Nephron progenitor cell (in vitro differentiated cells): ENCODE data around the gene RPTOR.

Experiments used
- DNase-seq: peaks from one replicate; pipeline ENCODE4 v3.0.0; 2021
- H3K27ac Mint-ChIP-seq: 2 replicates; pipeline ENCODE4 v1.8.0; 2021; ENCODE audit warnings: mild to moderate bottlenecking, moderate library complexity, mixed read lengths
- H3K27me3 Mint-ChIP-seq: 2 replicates; pipeline ENCODE4 v1.8.0; 2021; ENCODE audit warnings: mild to moderate bottlenecking, low read depth, mixed read lengths; ENCODE audit not compliant: poor library complexity
- H3K36me3 Mint-ChIP-seq: 2 replicates; pipeline ENCODE4 v1.8.0; 2021; ENCODE audit warnings: low read depth, mixed read lengths
- H3K4me1 Mint-ChIP-seq: 2 replicates; pipeline ENCODE4 v1.8.0; 2021; ENCODE audit warnings: mixed read lengths
- H3K4me3 Mint-ChIP-seq: 2 replicates; pipeline ENCODE4 v1.8.0; 2021; ENCODE audit warnings: mild to moderate bottlenecking, moderate library complexity, mixed read lengths
- H3K9me3 Mint-ChIP-seq: 2 replicates; pipeline ENCODE4 v1.8.0; 2021; ENCODE audit warnings: mild to moderate bottlenecking, moderate library complexity, mixed read lengths
- TF ChIP-seq, protein P1 (sequence below): fragments of 200-600 bp; sonication (generic); IDR thresholded peaks from 2 replicates; pipeline ENCODE4 v1.5.0; 2021; ENCODE audit warnings: antibody characterized with exemption

The RPTOR gene

DNA sequence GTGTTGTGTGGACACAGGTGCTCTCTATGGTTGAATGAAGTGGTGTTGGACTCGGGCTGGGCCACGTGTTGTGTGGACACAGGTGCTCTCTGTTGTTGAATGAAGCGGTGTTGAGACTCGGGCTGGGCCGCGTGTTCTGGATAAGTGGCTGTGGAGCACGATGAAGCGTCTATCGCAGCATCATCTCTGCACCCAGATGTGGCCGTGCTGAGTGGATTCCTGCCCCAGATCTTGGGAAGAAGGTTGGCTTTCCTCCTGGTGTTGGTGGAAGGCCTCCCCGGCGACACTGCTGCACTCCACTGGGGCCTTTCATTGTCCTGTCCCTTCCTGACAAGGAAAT, 69.1 kb downstream of the RPTOR start:
- TF ChIP-seq, protein P1, sequence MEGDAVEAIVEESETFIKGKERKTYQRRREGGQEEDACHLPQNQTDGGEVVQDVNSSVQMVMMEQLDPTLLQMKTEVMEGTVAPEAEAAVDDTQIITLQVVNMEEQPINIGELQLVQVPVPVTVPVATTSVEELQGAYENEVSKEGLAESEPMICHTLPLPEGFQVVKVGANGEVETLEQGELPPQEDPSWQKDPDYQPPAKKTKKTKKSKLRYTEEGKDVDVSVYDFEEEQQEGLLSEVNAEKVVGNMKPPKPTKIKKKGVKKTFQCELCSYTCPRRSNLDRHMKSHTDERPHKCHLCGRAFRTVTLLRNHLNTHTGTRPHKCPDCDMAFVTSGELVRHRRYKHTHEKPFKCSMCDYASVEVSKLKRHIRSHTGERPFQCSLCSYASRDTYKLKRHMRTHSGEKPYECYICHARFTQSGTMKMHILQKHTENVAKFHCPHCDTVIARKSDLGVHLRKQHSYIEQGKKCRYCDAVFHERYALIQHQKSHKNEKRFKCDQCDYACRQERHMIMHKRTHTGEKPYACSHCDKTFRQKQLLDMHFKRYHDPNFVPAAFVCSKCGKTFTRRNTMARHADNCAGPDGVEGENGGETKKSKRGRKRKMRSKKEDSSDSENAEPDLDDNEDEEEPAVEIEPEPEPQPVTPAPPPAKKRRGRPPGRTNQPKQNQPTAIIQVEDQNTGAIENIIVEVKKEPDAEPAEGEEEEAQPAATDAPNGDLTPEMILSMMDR: no peak
- H3K27me3 Mint-ChIP-seq: peaks cover 3% of the 10 kb centered on the region
- peaks cover 3% of the 10 kb centered on the region for H3K9me3 Mint-ChIP-seq

DNA sequence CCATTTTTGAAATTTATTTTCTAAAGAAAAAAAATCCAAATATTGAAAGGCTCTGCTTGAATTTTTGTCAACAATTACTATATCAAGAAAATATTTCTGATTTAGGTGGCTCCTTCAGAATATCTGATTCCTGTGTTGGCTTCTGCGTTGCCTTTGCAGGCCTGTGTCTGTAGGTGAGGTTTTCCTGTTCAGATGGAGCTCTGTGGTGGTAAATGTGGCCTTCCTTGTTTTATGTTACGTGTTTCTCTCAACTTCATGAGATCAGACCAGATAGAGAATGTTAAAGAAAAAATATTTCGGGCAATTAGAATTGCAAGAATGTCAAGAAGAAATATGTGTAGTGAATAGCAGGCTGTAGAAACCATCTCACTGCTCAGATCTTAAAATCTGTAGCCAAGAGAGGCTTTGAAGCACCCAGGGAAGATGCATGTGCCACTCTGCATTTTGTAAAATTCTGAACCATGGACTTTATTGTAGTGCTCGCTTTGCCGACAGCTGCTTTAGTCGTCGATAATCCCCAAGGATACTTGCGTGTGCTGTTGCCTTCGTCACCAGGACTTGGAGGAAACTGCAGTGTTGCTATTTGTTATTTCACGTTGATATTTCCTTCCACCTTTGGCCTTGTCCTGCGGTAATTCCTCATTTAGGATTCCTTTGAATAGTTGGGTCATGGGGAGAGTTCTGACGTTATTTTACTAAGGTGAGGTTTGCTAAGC, 69.9 kb downstream of the RPTOR start:
- Mint-ChIP-seq H3K27me3 (peaks cover 3% of the 10 kb centered on the region), H3K36me3 (peaks cover 12% of the 10 kb centered on the region), H3K4me3 (no peak overlapping the region)

More for the DNA sequence above, 69.1 kb downstream of the RPTOR start:
- DNase-seq: no peak
- H3K36me3 Mint-ChIP-seq: peaks cover 14% of the 10 kb centered on the region
- no peak overlapping the region for H3K27ac Mint-ChIP-seq
- peaks cover 12% of the 10 kb centered on the region for H3K4me1 Mint-ChIP-seq
- no peak overlapping the region for H3K4me3 Mint-ChIP-seq

DNA sequence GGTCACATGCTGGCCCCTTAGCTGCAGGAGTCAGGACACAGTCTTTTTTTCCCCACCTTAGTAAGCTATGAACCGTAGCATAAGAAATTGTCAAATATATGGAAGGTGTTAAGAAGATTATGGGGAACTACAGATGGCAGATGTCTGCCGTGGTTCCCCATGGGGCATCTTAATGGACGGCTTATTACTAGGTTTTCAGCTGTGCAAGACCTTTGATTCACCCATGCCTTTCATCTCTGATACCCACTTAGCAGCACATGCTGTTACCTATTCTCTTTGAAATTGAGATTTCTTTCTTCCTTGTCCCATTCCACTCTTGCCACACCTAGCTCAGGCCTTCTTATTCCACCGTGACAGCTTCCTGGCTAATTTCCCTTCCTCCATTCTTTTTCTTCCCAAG, 70.7 kb downstream of the RPTOR start:
- no peak overlapping the region for H3K4me3 Mint-ChIP-seq
- TF ChIP-seq, protein P1: no peak

More for the DNA sequence above, 69.9 kb downstream of the RPTOR start:
- TF ChIP-seq, protein P1: no peak
- peaks cover 17% of the 10 kb centered on the region for H3K4me1 Mint-ChIP-seq
- DNase-seq: no peak
- no peak overlapping the region for H3K27ac Mint-ChIP-seq
- H3K9me3 Mint-ChIP-seq: peaks cover 3% of the 10 kb centered on the region

DNA sequence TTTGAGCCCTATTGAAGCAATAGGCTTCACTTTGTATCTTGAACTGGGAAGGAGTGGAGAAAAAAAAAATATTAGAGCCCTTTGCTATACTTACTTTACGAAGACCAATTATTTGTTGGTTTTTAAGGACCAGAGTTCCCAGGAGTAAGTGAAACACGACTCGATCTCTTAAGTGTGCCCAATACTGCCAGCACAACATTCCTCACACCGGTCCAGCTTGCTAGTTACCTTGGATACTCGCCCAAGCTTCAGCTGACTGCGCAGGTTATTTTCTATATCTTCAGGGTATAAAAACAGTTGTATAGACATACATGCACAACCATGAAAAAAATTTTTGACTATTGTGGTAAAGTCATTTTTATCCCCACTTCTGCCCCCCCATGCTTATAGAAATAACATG, 72.1 kb downstream of the RPTOR start:
- no peak for DNase-seq
- TF ChIP-seq, protein P1: no peak
- Mint-ChIP-seq H3K4me3 (no peak overlapping the region), H3K9me3 (peaks cover 3% of the 10 kb centered on the region), H3K27ac (no peak overlapping the region), H3K4me1 (peaks cover 23% of the 10 kb centered on the region), H3K36me3 (peaks cover 10% of the 10 kb centered on the region), H3K27me3 (peaks cover 5% of the 10 kb centered on the region)

More for the DNA sequence above, 70.7 kb downstream of the RPTOR start:
- no peak for DNase-seq
- H3K4me1 Mint-ChIP-seq: peaks cover 20% of the 10 kb centered on the region
- H3K36me3 Mint-ChIP-seq: peaks cover 15% of the 10 kb centered on the region
- no peak overlapping the region for H3K27ac Mint-ChIP-seq
- peaks cover 3% of the 10 kb centered on the region for H3K9me3 Mint-ChIP-seq
- H3K27me3 Mint-ChIP-seq: peaks cover 5% of the 10 kb centered on the region

DNA sequence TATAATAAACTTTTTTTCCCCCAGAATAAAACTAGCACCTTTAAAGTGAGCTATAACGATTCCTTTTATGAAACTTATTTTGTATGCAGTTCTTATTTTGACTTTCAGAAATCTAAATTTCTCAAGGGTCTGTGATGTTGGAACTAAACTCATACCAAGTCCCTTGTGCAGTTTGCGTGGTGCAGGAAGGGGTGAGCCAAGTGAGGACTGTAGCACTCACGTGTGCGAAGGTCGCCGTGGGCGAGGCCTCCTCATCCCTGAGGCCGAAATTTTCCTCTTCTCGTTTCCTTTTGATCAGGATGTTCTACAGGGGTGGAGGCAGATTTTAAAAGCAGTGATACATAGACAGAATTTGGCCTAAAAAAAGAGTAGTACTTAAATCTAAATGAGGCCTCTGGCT, 73.7 kb downstream of the RPTOR start:
- H3K4me3 Mint-ChIP-seq: no peak overlapping the region
- H3K27ac Mint-ChIP-seq: no peak overlapping the region
- H3K27me3 Mint-ChIP-seq: peaks cover 5% of the 10 kb centered on the region
- DNase-seq: no peak
- peaks cover 3% of the 10 kb centered on the region for H3K9me3 Mint-ChIP-seq
- H3K4me1 Mint-ChIP-seq: peaks cover 28% of the 10 kb centered on the region
- peaks cover 8% of the 10 kb centered on the region for H3K36me3 Mint-ChIP-seq
- TF ChIP-seq, protein P1: no peak
